HCT116 (cell line): ENCODE results near the gene LCK. TPM values are rescaled to one million over a fixed set of nuclear protein-coding genes. Genes with fewer than 3 reads are reported as not detected.

ENCODE experiments used
- ATAC-seq: fragments of 200-7000 bp; cut with Tn5 transposase; 2 replicates; pipeline ENCODE4 v1.9.1; 2020; ENCODE audit warnings: mild to moderate bottlenecking, moderate library complexity
- BruUV-seq: library from RNA; stranded (reverse); fragments of 400-500 nt; replicated peaks from 2 replicates; lab custom pipeline; 2021; lab: Mats Ljungman, UMichigan
- CTCF ChIA-PET: fragments of 300-600 bp; sonication (Branson Sonifier 250); formaldehyde crosslinking; loops from one replicate; lab custom pipeline; 2021; ENCODE audit warnings: antibody characterized with exemption; lab: Charles Lee
- POLR2A ChIA-PET: fragments of 300-600, 350-600 bp; sonication (Branson Sonifier 250); formaldehyde crosslinking; loops from one replicate; lab custom pipeline; 2021; ENCODE audit warnings: antibody characterized with exemption; lab: Charles Lee
- RAD21 ChIA-PET, 2 experiments: fragments of 300-600 bp; sonication (Branson Sonifier 250); formaldehyde crosslinking; loops; one replicate each; lab custom pipeline; 2023; ENCODE audit warnings: low total read pairs in 2 of 2; ENCODE audit not compliant: uncharacterized antibody in 2 of 2, unreplicated experiment in 2 of 2, low non-redundant PET in 1 of 2; lab: Charles Lee
- DNase-seq: peaks from one replicate; pipeline ENCODE4 v3.0.0-alpha.2; 2010; ENCODE audit warnings: low read depth, low spot score
- H2AFZ ChIP-seq: fragments of 200-600 bp; shearing (Covaris generic), sonication (generic); 2 replicates; pipeline ENCODE4 v1.6.1; 2017; ENCODE audit warnings: low read depth, mixed run types, mixed read lengths, antibody characterized with exemption, low read length; ENCODE audit not compliant: poor library complexity, severe bottlenecking
- H3K27ac ChIP-seq: 2 replicates; pipeline ENCODE4 v1.5.1; 2012; ENCODE audit warnings: low read depth, low read length
- H3K27me3 ChIP-seq: fragments of 200-600 bp; sonication (generic); 2 replicates; pipeline ENCODE4 v1.6.1; 2016; ENCODE audit warnings: mixed run types, low read length, mixed read lengths; ENCODE audit not compliant: insufficient read depth
- H3K36me3 ChIP-seq, 2 experiments: fragments of 200-500 bp in 1 of 2; fragments of 200-600 bp in 1 of 2; sonication (Bioruptor generic) in 1 of 2; sonication (generic) in 1 of 2; 2 replicates each; pipeline versions ENCODE4 v1.5.1 to v1.6.1; 2014 to 2016; ENCODE audit warnings: low read length in 2 of 2, inconsistent platforms in 1 of 2, mixed read lengths in 1 of 2, mixed run types in 1 of 2; ENCODE audit not compliant: insufficient read depth in 2 of 2, control insufficient read depth in 1 of 2
- H3K4me1 ChIP-seq, 2 experiments: fragments of 200-600 bp in 1 of 2; sonication (generic) in 1 of 2; 2 replicates each; pipeline versions ENCODE4 v1.5.1 to v1.6.1; 2012 to 2017; ENCODE audit warnings: low read length in 2 of 2, inconsistent platforms in 1 of 2, mild to moderate bottlenecking in 1 of 2, mixed read lengths in 1 of 2, mixed run types in 1 of 2, moderate library complexity in 1 of 2; ENCODE audit not compliant: insufficient read depth in 2 of 2, control insufficient read depth in 1 of 2
- H3K4me2 ChIP-seq: fragments of 200-600 bp; sonication (generic); 2 replicates; pipeline ENCODE4 v1.6.1; 2017; ENCODE audit warnings: mixed run types, low read length, mixed read lengths
- H3K4me3 ChIP-seq, 2 experiments: fragments of 200-600 bp in 1 of 2; sonication (generic) in 1 of 2; replicated peaks in 1 of 2; 2 replicates each; pipeline ENCODE4 v1.5.1; 2011 to 2016; ENCODE audit warnings: low read length in 2 of 2, control low read depth in 1 of 2, low read depth in 1 of 2, mild to moderate bottlenecking in 1 of 2, mixed read lengths in 1 of 2, mixed run types in 1 of 2
- H3K79me2 ChIP-seq: fragments of 200-600 bp; sonication (generic); 2 replicates; pipeline ENCODE4 v1.6.1; 2017; ENCODE audit warnings: mild to moderate bottlenecking, mixed run types, low read length, moderate library complexity, mixed read lengths; ENCODE audit not compliant: insufficient read depth
- H3K9ac ChIP-seq: fragments of 200-600 bp; sonication (generic); 2 replicates; pipeline ENCODE4 v1.6.1; 2016; ENCODE audit warnings: low read length, mixed read lengths
- H3K9me2 ChIP-seq: fragments of 200-600 bp; sonication (generic), shearing (Covaris generic); 2 replicates; pipeline ENCODE4 v1.6.1; 2017; ENCODE audit warnings: mixed run types, mild to moderate bottlenecking, moderate library complexity; ENCODE audit not compliant: insufficient read depth
- H3K9me3 ChIP-seq, 2 experiments: fragments of 200-500 bp in 1 of 2; fragments of 200-600 bp in 1 of 2; sonication (Bioruptor generic) in 1 of 2; sonication (generic) in 1 of 2; 2 replicates each; pipeline ENCODE4 v1.6.1; 2014 to 2017; ENCODE audit warnings: low read length in 2 of 2, mixed read lengths in 2 of 2, inconsistent platforms in 1 of 2, low read depth in 1 of 2, mild to moderate bottlenecking in 1 of 2, mixed run types in 1 of 2, moderate library complexity in 1 of 2; ENCODE audit not compliant: control insufficient read depth in 1 of 2, insufficient read depth in 1 of 2
- H4K20me1 ChIP-seq: fragments of 200-600 bp; sonication (generic), shearing (Covaris generic); 2 replicates; pipeline ENCODE4 v1.6.1; 2017; ENCODE audit warnings: mixed run types, mild to moderate bottlenecking, moderate library complexity; ENCODE audit not compliant: insufficient read depth
- CBX3 ChIP-seq: IDR thresholded peaks from 2 replicates; pipeline ENCODE4 v1.6.1; 2012; ENCODE audit warnings: low read depth
- CTCF ChIP-seq, 3 experiments: fragments of 200-600 bp in 1 of 3; sonication (generic) in 1 of 3; IDR thresholded peaks in 2 of 3; conservative IDR thresholded peaks in 1 of 3; 2 replicates each; pipeline ENCODE4 v1.5.1; 2012 to 2017; ENCODE audit warnings: low read depth in 2 of 3, low read length in 2 of 3, antibody characterized with exemption in 1 of 3, borderline replicate concordance in 1 of 3, control low read depth in 1 of 3, mild to moderate bottlenecking in 1 of 3, mixed read lengths in 1 of 3, mixed run types in 1 of 3, moderate library complexity in 1 of 3; ENCODE audit not compliant: insufficient read depth in 1 of 3
- EGR1 ChIP-seq: IDR thresholded peaks from 2 replicates; pipeline ENCODE4 v1.6.1; 2012; ENCODE audit warnings: low read depth
- ELF1 ChIP-seq: IDR thresholded peaks from 2 replicates; pipeline ENCODE4 v1.6.1; 2012; ENCODE audit warnings: low read depth, borderline replicate concordance
- EZH2 ChIP-seq: fragments of 200-600 bp; sonication (generic); IDR thresholded peaks from 2 replicates; pipeline ENCODE4 v1.6.1; 2017; ENCODE audit warnings: antibody characterized with exemption, mixed run types
- EZH2phosphoT487 ChIP-seq: fragments of 200-600 bp; IDR thresholded peaks from 2 replicates; pipeline ENCODE4 v1.6.1; 2018; ENCODE audit warnings: antibody characterized with exemption, borderline replicate concordance
- FOSL1 ChIP-seq: IDR thresholded peaks from 2 replicates; pipeline ENCODE4 v1.6.1; 2012; ENCODE audit warnings: low read depth
- POLR2AphosphoS5 ChIP-seq: IDR thresholded peaks from 2 replicates; pipeline ENCODE4 v1.6.1; 2011; ENCODE audit warnings: mild to moderate bottlenecking, low read depth, low read length, moderate library complexity
- RAD21 ChIP-seq: IDR thresholded peaks from 2 replicates; pipeline ENCODE4 v1.6.1; 2012; ENCODE audit warnings: low read depth, mild to moderate bottlenecking
- SIN3A ChIP-seq: IDR thresholded peaks from 2 replicates; pipeline ENCODE4 v1.6.1; 2012; ENCODE audit warnings: low read depth
- SP1 ChIP-seq: IDR thresholded peaks from 2 replicates; pipeline ENCODE4 v1.6.1; 2012; ENCODE audit warnings: low read depth
- SRF ChIP-seq: IDR thresholded peaks from 2 replicates; pipeline ENCODE4 v1.6.1; 2012; ENCODE audit warnings: low read depth
- TCF7L2 ChIP-seq: IDR thresholded peaks from 2 replicates; pipeline ENCODE4 v1.7.0; 2011; ENCODE audit warnings: borderline replicate concordance, inconsistent platforms; ENCODE audit not compliant: insufficient read depth, insufficient read length; ENCODE audit errors: extremely low read depth
- YY1 ChIP-seq: IDR thresholded peaks from 2 replicates; pipeline ENCODE4 v1.6.1; 2011; ENCODE audit warnings: low read length, low read depth, moderate library complexity, mild to moderate bottlenecking; ENCODE audit not compliant: insufficient replicate concordance; ENCODE audit errors: extremely low read depth
- ZFX ChIP-seq: fragments of 450-650 bp; IDR thresholded peaks from 2 replicates; pipeline ENCODE4 v1.6.1; 2017
- intact Hi-C: fragments of 100-400 bp; cut with micrococcal nuclease; formaldehyde crosslinking; loops from 2 replicates; pipeline ENCODE4 v1.10.0; 2022
- total RNA-seq: library from RNA; stranded (reverse); gene quantifications from one replicate; pipeline ENCODE4 v1.2.1, GENCODE V29; 2021; ENCODE audit not compliant: unreplicated experiment
- TF ChIP-seq, protein P1 (sequence below): IDR thresholded peaks from 2 replicates; pipeline ENCODE4 v1.6.1; 2012
- TF ChIP-seq, protein P2 (sequence below): IDR thresholded peaks from 2 replicates; pipeline ENCODE4 v1.6.1; 2012; ENCODE audit warnings: low read depth
- TF ChIP-seq, protein P3 (sequence below): IDR thresholded peaks from 2 replicates; pipeline ENCODE4 v1.6.1; 2012
- TF ChIP-seq, protein P4 (sequence below): IDR thresholded peaks from 2 replicates; pipeline ENCODE4 v1.6.1; 2011; ENCODE audit warnings: mild to moderate bottlenecking, low read length, moderate library complexity; ENCODE audit not compliant: insufficient replicate concordance; ENCODE audit errors: extremely low read depth

The LCK gene
- total RNA-seq, 1 experiment from 2014 or later = 0.79 TPM

DNA sequence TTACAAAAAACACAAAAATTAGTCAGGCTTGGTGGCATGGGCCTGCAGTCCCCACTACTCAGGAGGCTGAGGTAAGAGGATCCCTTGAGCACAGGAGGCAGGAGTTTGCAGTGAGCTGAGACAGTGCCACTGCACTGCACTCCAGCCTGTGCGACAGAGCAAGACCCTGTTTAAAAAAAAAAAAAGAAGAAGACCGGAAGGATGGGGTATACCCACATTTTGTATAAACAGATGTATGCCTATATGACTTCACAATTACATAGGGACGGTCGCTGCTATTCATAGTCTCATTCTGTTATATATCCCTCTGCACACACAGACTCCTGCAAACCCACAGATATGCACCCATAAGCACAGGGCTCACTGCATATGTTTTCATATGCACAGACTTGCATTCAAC is 12.7 kb downstream of the LCK start:
- H2AFZ ChIP-seq = no peak overlapping the region
- TF ChIP-seq RAD21 (no peak), ELF1 (no peak), SP1 (no peak), FOSL1 (no peak), SIN3A (no peak), TCF7L2 (no peak), CBX3 (no peak), EZH2phosphoT487 (no peak), EZH2 (no peak), POLR2AphosphoS5 (no peak), ZFX (no peak), SRF (no peak), CTCF (IDR thresholded peaks at IDR 0.05 in 2 of 3, conservative IDR thresholded peaks at IDR 0.05 in 1 of 3; ENCODE audit: borderline replicate concordance in 1 of 3, insufficient read depth in 1 of 3, low read depth in 2 of 3, low read length in 2 of 3) (no peak), YY1 (no peak), EGR1 (no peak)
- TF ChIP-seq, protein P1, sequence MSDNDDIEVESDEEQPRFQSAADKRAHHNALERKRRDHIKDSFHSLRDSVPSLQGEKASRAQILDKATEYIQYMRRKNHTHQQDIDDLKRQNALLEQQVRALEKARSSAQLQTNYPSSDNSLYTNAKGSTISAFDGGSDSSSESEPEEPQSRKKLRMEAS = no peak
- TF ChIP-seq, protein P2, sequence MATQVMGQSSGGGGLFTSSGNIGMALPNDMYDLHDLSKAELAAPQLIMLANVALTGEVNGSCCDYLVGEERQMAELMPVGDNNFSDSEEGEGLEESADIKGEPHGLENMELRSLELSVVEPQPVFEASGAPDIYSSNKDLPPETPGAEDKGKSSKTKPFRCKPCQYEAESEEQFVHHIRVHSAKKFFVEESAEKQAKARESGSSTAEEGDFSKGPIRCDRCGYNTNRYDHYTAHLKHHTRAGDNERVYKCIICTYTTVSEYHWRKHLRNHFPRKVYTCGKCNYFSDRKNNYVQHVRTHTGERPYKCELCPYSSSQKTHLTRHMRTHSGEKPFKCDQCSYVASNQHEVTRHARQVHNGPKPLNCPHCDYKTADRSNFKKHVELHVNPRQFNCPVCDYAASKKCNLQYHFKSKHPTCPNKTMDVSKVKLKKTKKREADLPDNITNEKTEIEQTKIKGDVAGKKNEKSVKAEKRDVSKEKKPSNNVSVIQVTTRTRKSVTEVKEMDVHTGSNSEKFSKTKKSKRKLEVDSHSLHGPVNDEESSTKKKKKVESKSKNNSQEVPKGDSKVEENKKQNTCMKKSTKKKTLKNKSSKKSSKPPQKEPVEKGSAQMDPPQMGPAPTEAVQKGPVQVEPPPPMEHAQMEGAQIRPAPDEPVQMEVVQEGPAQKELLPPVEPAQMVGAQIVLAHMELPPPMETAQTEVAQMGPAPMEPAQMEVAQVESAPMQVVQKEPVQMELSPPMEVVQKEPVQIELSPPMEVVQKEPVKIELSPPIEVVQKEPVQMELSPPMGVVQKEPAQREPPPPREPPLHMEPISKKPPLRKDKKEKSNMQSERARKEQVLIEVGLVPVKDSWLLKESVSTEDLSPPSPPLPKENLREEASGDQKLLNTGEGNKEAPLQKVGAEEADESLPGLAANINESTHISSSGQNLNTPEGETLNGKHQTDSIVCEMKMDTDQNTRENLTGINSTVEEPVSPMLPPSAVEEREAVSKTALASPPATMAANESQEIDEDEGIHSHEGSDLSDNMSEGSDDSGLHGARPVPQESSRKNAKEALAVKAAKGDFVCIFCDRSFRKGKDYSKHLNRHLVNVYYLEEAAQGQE = no peak
- TF ChIP-seq, protein P3, sequence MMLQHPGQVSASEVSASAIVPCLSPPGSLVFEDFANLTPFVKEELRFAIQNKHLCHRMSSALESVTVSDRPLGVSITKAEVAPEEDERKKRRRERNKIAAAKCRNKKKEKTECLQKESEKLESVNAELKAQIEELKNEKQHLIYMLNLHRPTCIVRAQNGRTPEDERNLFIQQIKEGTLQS = no peak
- TF ChIP-seq, protein P4, sequence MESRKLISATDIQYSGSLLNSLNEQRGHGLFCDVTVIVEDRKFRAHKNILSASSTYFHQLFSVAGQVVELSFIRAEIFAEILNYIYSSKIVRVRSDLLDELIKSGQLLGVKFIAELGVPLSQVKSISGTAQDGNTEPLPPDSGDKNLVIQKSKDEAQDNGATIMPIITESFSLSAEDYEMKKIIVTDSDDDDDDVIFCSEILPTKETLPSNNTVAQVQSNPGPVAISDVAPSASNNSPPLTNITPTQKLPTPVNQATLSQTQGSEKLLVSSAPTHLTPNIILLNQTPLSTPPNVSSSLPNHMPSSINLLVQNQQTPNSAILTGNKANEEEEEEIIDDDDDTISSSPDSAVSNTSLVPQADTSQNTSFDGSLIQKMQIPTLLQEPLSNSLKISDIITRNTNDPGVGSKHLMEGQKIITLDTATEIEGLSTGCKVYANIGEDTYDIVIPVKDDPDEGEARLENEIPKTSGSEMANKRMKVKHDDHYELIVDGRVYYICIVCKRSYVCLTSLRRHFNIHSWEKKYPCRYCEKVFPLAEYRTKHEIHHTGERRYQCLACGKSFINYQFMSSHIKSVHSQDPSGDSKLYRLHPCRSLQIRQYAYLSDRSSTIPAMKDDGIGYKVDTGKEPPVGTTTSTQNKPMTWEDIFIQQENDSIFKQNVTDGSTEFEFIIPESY = no peak
- ChIA-PET CTCF (interaction anchor here (1.0 kb wide), 1 partner anchor 15 kb away, joined by 3 read pairs; no protein-coding TSS in a partner anchor), RAD21 (no interaction called here), POLR2A (no interaction called here)
- H3K4me1 ChIP-seq = peaks cover 3 to 18% of the 10 kb centered on the region in 2 experiments
- H3K9me2 ChIP-seq = no peaks in the 10 kb centered on the region
- H3K79me2 ChIP-seq = no peaks in the 10 kb centered on the region
- BruUV-seq = no TSS peak
- H3K36me3 ChIP-seq = no peaks in the 10 kb centered on the region
- intact Hi-C loops = no loop called here
- H3K27ac ChIP-seq = no peak overlapping the region
- H3K9me3 ChIP-seq = no peaks in the 10 kb centered on the region
- ATAC-seq (no peak), DNase-seq (no peak)
- H3K27me3 ChIP-seq = no peaks in the 10 kb centered on the region
- no peak overlapping the region for H3K4me2 ChIP-seq
- no peak overlapping the region for H3K9ac ChIP-seq
- H4K20me1 ChIP-seq = no peaks in the 10 kb centered on the region
- H3K4me3 ChIP-seq = no peak overlapping the region
